ENCODE measurements around the gene NUPR1.
"Not testable (repeated sequence)": the region's sequence is repeated elsewhere in the genome, so short reads cannot be mapped to it uniquely, and the experiment has no call there.

The NUPR1 gene

DNA sequence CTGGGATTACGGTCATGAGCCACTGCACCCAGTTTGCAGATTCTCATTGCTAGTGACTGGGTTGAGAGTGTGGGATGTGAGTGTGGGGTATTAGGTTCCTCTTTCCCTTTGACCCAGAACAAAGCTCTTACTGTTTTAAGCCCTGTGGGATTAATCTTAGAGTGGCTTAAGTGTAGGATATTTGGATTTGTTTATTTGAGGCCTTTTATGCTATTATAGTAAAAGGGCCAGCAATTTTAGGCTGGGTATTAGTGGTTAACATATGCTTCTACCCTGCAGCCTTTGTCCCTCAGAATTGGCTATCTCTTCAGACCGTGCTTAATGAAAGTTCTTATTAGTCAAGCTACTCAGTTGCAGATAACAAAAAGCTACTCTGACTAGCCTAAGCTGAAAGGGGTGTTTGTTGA lies 18.1 kb upstream of the NUPR1 start:
- no peak overlapping the region for H3K27ac ChIP-seq
- no peak overlapping the region for H3K4me3 ChIP-seq

DNA sequence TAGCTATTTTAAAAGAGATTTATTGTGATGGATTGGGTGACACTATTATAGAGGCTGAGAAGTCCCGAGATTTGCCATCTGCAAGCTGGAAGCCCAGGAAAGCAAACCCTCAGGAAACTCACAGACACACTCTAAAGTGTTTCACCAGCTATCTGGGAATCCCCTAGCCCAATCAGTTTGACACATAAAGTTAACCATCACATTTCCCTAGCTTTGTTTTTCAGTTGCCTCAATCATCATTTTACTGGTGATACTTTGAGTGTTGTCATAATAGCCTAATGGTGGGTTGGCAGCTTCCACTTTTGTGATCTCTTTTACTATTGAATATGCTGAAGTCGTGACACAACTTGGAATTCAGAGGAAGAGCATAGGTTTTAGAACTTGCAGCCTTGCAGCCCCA lies 16.8 kb upstream of the NUPR1 start:
- no peak overlapping the region for H3K27ac ChIP-seq
- no peak overlapping the region for H3K4me3 ChIP-seq

DNA sequence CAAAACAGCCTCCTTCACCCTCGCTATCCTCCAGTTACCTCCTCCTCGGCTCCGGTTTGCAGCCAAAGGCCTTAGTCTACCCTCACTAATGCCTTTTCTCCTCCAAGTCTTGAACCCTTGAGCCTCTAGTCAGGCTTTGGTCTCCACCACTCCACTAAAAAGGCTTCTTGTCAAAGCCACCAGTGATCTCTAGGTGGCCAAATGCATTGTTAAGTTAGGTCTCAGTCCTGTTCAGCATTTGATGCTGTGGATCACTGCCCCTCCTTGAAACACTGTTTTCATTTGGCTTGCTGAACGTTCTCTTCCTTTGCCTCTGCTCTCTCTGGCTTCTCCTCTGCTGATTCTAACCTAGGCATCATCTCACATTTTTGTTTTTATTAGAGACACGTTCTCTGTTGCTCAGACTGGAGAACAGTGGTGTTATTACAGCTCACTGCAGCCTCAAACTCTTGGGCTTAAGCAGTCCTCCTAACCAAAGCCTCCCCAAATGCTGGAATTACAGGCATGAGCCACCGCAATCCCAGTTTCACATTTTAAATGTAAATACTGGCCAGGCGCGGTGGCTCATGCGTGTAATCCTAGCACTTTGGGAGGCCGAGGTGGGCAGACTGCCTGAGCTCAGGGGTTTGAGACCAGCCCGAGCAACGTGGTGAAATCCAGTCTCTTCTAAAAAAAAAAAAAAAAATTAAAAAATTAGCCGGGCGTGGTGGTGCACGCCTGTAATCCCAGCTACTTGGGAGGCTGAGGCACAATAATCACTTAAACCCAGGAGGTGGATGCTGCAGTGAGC lies 16.1 kb upstream of the NUPR1 start:
- peak overlapping the region in 15 of 21 experiments; percentile 71 to 98 (median 95) for H3K27ac ChIP-seq
- peak overlapping the region; percentile 48 to 66 (median 57) for H3K4me3 ChIP-seq

DNA sequence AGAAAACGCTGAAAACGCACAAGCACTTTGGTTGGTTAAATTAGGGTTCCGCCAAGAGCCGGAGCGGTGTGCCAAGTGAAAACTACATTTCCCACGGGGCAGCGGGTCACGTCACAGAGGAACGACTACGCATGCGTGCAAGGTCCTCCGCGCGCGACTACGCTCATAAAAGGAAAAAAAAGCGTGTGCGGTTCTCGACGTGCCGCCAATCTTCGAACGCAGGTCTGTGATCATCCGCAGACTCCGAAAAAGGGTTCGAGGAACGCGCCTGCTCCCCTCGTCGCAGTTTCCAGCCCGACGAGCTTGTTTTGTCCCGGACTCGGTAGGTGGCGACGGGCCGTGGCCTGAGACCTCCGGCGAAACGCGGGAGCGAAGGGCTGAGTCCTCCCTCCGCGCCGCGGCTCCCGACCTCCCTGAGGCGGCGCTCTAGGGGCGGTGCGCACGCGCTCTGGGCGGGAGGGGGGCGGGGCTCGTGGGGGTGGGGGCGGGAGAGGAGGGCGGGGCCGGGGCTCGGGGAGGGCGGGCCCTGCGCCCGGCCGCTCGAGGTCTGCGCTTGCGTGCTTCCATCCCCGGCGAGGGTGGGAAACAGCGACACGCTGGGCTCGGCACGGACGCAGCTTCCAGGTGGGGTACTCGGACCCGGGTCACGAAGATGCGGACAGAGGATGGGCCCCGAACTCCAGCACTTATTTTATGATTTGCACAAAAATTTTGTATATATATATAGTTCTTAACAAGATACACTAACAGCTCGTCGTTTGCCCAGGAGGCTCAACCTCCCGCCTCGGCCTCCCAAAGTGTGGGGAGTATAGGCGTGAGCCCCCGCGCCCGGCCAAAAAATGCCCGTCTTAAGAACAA lies 15.2 kb upstream of the NUPR1 start, which contains the start of gene SGF29:
SGF29 (plus strand) TSS at position 145 of the 858 bp plus-strand sequence. CDS start 27,150 bp downstream, outside the sequence.
- H3K27ac ChIP-seq = peak within 1 kb of the TSS; percentile 70 to 98 (median 92)
- peak within 1 kb of the TSS; percentile 48 to 66 (median 57) for H3K4me3 ChIP-seq

DNA sequence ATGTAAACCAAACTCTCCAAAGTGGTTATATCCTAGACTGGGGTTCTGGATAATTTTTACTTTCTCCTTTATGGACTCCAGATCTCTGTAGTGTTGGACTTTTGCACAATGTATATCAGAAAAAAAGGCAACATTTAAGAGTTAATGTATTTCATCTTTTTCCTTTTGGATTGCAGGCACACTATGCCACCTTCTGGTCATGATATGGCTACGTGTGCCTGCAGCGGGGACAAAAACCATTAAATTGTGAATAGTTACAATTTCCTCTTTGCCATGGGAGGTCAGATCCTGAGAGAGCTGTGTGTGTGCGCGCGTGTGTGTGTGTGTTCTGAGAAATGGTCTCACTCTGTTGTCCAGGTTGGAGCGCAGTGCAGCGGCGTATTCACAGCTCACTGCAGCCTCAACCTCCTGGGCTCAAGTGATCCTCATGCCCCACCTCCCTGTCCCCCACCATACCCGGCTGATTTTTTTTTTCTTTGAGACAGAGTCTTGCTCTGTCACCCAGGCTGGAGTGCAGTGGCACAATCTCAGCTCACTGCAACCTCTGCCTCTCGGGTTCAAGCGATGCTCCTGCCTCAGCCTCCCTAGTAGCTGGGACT lies 10.6 kb upstream of the NUPR1 start:
- no peak overlapping the region for H3K27ac ChIP-seq
- H3K4me3 ChIP-seq = no peak overlapping the region

DNA sequence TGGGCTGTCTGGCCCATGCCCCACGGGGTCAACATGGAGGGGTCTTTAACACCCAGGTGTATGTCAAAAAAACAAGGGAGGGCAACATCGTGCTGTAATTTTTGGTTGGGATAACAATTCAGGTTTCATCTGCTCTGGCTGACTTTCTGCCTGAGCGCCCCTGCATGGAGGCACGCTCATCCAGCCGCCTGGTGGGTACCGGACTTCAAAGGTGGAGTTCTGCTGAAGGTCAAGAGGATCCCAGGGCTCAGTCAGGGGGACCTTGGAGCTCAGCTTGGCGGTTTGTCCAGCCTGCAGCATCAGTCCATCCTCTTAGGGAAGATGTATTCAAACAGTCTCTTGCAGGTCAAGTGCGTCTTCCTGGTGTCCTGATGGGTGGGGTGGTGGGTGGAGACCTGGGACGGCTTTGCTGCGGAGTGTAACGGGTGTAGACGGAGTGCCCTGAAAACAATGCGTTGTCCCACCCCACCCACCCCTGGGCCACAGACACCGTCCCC lies 9.6 kb upstream of the NUPR1 start:
- Histone ChIP-seq H3K4me3 (no peak overlapping the region), H3K27ac (no peak overlapping the region)

DNA sequence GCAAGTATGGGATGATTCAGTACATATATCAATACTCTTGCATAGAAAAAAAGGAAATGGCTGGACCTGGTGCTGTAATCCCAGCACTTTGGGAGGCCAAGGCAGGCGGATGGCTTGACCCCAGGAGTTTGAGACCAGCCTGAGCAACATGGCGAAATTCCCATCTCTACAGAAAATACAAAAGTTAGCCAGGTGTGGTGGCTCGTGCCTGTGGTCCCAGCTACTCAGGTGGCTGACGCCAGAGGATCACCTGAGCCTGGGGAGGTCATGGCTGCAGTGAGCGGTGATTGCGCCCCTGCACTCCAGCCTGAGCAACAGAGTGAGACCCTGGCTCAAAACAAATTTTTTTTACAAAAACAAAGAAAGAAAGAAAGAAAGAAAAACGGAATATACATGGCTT lies 7.9 kb upstream of the NUPR1 start:
- no peak overlapping the region for H3K4me3 ChIP-seq
- H3K27ac ChIP-seq = no peak overlapping the region

DNA sequence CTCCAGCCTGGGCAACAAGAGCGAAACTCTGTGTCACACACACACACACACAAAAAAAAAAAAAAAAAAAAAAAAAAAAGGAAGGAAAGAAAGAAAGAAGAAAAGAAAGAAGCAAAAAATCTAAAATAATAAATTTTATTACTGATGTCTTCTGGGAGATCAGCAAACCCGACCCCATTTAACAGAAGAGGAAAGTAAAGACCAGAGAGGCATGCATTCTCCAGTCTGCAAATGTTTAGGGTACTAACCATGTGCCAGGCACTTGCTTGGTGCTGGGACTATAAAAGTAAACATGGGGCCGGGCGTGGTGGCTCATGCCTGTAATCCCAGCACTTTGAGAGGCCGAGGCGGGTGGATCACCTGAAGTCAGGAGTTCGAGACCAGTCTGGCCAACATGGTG lies 7.2 kb upstream of the NUPR1 start:
- H3K27ac ChIP-seq, H3K4me3 ChIP-seq: not testable (repeated sequence)

DNA sequence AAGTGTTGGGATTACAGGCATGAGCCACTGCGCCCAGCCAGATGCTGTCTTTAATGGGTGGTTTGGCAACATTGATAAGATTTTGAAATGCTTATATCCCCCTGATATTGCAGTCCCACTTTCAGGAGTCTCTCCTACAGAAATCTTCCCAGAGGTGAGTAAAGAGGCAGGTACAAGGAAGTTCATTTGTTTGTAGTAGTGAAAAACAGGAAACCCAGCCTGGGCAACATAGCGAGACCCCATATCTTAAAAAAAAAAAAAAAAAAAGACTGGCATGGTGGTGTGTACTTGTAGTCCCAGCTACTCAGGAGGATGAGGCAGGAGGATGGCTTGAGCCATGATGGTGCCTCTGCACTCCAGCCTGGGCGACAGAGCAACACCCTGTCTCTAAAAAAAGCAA lies 6.2 kb upstream of the NUPR1 start:
- Histone ChIP-seq H3K4me3 (no peak overlapping the region), H3K27ac (no peak overlapping the region)

DNA sequence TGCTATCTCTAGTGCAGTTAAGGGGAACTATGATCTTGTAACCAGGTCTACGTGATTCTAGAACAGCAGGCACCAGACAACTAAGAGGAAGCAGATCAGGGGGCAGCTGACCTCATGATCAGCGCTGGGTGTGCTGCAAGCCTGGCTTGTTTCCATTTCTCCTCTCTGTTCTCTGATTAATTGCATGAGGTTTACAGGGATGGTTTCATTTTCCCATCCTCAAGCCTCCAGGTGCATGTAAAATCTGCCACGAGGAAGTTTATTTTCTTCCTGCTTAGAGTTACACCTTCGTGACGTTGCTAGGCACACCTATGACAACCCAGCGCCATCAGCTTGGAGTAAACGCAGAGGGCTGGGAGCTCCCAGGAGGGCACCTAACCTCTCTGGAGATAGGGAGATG lies 4.3 kb upstream of the NUPR1 start:
- no peak overlapping the region for H3K4me3 ChIP-seq
- peak overlapping the region in 13 of 21 experiments; percentile 5 to 72 (median 59) for H3K27ac ChIP-seq

DNA sequence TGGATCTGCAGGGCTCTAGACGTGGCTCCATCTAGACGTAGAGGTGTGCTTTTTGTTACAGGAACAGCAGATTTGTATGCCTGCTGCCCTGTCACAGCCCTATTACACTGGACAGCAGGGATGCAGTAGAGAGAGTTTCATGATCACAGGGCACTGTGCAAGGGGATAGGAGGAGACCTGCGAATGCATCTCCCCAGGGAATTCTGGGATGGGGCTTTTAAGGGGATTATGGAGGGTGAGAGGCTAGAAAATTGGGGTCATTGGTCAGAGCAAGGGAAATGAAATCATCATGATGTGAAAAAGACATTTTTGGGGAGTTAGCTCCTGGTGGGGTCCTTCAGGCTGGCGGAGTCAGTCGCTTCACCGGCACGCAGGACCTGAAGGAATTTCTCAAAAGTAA lies 3.9 kb upstream of the NUPR1 start:
- H3K4me3 ChIP-seq = no peak overlapping the region
- H3K27ac ChIP-seq = peak overlapping the region in 13 of 21 experiments; percentile 14 to 72 (median 59)

DNA sequence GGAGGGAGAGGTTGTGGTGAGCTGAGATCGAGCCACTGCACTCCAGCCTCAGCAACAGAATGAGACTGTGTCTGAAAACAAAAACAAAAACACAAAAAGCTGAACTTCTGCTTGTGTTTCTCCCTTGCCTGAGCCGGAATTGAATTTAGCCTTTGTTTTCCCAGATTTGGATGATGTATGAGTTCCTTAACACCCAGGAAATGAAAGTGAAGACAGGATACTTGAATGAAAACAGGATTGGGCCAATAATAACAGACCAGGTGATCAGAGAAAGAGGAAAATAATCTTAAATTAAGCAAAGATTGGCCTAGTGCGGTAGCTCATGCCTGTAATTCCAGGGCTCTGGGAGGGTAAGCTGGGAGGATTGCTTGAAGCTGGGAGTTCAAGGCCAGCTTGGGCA lies 1.6 kb upstream of the NUPR1 start:
- H3K27ac ChIP-seq = peak overlapping the region in 10 of 21 experiments; percentile 1 to 92 (median 90)
- H3K4me3 ChIP-seq = no peak overlapping the region

DNA sequence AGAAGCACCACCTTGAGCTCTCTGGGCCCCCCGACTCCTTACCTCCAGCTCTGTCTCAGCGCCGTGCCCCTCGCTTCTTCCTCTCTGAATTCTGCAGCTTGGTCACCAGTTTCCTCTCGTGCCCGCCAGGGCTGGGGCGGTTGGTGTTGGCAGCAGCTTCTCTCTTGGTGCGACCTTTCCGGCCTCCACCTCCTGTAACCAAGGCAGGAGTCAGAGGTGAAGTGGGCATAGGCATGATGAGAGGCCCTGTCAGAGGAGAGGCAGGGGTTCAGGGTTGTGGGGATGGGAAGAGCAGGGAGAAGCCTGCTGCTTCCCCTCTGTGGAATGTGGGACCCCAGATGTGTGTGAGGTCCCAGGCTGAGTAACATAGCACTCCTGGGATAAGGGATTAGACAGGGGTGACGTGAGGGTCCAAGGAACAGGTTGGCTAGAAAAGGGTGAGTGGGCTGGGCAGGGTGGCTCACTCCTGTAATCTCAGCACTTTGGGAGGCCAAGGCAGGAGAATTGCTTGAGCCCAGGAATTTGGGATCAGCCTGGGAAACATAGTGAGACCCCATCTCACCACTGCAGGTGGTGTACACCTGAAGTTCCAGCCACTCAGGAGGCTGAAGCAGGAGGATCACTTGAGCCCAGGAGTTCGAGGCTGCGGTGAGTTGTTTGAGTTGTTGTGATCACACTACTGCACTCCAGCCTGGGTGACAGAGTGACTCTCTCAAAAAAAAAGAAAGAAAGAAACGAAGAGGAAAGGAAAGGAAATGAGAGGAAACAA lies 626 bp downstream of the NUPR1 start:
- peak overlapping the region; percentile 28 to 48 (median 33) for H3K4me3 ChIP-seq
- H3K27ac ChIP-seq = peak overlapping the region; percentile 58 to 95 (median 89)

DNA sequence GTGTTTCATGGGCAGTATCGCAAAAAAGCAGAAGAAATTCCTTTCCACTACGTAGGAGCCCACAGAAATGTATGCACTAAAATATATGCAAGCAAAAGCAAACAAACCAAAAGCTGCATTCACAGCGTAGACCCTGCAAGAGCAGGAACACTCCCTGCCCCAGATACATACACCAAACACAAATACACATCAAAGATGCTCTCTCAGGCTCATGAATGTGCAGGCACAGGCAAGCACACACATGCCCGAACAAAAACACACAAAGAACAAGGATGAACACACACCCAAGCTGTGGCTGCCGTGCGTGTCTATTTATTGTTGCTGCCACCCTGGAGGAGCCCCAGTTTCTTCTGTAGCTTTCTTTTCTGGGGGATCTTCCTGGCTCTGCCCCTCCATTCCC lies 1.7 kb downstream of the NUPR1 start:
- H3K4me3 ChIP-seq = peak overlapping the region; percentile 28 to 48 (median 33)
- H3K27ac ChIP-seq = peak overlapping the region in 18 of 21 experiments; percentile 72 to 95 (median 89)

DNA sequence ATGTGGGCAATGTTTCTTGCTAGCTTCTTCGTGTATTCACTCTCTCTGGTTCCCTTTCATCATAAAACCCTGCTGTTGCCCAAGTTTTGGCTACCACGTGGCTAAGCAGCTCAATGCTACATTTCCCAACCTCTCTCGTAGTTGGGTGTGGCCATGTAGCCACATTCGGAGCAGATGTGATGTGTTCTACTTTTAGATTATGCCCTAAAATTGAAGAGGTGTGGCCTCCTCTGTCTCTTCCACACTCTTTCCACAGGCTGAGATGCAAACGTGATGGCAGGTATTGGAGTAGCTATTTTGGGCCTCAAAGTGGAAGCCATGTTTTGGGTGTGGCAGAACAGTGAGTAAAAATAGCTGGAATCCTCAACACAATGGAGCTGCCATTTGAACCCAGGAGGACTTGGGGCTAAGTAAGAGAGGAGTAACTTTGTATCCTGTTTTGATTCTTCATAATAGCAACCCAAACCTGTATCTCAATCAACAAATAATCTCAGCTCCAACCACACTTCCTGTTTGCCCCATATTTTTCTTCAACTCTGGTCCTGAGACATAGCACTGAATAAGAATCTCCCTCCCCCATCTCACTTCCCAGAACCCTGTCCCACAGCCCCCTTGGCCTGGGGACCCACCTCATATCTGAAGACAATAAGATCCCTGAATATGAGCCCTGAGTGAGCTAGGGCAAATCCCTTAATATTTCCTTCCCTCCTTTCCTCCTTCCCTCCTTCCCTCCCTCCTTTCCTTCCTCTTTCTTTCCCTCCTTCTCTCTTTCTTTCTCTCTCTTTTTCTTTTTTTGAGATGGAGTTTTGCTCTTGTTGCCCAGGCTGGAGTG lies 4.0 kb downstream of the NUPR1 start:
- Histone ChIP-seq H3K4me3 (no peak overlapping the region), H3K27ac (peak overlapping the region in 13 of 21 experiments; percentile 22 to 71 (median 48))

DNA sequence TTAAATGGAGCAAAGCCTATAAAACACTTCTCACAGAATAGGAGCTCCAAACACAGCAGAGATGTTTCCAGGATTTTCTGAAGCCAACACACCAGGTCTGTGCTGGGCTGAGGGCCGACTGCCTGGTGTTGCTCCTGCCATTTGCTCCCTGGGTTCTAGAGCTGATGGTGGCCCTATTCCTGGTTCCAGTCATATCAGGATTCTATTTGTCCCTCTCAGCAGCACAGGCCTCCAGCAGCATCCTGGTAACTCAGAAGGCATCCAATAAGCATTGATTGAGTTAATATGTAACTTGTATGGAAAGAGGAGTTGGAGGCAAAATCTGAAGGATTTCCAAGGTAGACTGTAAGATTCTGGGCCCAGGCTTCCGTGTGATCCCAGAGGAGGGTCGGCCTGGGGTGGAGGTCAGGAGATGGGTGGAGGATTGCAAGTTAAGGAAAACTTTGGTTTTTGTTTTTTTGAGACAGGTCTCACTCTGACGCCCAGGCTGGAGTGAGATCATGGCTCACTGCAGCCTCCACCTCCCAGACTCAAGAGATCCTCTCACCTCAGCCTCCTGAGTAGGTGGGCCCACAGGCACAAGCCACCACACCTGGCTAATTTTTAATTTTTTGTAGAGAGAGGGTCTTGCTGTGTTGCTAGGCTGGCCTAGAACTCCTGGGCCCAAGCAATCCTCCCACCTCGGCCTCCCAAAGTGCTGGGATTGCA lies 5.7 kb downstream of the NUPR1 start:
- no peak overlapping the region for H3K4me3 ChIP-seq
- peak overlapping the region in 9 of 21 experiments; percentile 7 to 66 (median 17) for H3K27ac ChIP-seq

DNA sequence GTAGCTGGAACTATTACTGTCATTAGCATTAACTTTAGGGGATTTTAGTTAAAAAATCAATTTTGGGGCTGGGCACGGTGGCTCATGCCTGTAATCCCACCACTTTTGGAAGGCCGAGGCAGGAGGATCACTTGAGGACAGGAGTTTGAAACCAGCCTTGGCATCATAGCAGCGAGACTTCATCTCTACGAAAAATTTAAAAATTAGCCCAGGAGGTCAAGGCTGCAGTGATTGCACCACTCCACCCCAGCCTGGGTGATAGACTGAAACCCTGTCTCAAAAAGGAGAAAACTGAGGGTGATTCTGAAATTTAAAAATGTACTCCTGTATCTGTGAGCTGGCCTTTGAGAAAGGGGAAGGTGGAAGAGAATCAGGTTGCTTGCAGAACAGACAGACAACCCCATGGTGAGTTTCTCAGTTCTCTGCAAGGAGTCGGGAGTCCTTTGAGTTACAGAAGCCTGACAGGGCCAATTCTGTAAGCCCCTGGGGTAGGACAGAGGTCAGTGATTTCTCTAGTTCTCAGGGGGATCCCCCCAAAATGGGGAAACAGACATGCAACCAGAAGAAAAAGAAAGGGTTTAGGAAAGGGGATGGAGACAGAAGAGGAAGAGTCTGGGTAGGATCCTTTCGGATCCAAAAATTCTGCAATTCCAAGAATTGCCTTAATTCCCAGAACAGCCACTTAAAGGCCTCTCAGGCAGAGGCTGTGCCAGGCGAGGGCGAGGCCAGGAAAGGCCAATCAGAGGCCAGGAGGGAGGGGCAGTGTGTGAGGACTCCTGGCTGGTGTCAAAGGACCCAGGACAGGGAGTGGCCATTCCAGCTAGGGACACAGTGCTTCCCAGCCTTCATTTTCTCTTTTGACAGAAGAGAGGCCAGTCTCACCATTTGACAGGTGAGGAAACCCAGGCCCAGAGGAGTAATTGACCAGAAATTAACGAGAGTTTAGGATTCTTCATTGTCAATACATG lies 6.7 kb downstream of the NUPR1 start:
- peak overlapping the region in 10 of 21 experiments; percentile 7 to 63 (median 30) for H3K27ac ChIP-seq

More for the DNA sequence above, 6.7 kb downstream of the NUPR1 start:
- H3K4me3 ChIP-seq = no peak overlapping the region
